ENCODE measurements around the gene CCDC34.

Gene CCDC34

DNA sequence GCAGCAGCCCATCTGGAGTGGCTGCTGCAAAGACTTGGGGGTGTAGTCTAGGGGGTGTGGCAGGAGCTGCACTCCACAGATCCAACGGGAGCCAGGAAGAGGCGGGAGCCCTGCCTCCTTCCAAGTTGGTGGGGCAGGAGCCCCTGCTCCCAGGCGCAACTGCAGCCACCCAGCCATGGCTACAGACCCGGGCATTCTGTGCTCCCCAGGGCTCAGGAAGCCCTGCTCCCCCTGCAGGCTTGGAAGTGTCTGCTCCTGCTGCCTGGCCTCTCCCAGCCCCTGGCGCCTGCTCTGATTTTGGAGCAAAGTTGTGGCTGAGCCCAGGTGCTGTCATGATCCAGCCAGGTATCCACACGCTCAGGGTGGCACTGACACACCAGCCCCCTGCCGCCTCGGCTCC lies 58.5 kb downstream of the CCDC34 start:
- no peak overlapping the region for H3K4me3 ChIP-seq (replicated peaks; ENCODE audit: low read depth, low read length)
- TF ChIP-seq, protein P1, sequence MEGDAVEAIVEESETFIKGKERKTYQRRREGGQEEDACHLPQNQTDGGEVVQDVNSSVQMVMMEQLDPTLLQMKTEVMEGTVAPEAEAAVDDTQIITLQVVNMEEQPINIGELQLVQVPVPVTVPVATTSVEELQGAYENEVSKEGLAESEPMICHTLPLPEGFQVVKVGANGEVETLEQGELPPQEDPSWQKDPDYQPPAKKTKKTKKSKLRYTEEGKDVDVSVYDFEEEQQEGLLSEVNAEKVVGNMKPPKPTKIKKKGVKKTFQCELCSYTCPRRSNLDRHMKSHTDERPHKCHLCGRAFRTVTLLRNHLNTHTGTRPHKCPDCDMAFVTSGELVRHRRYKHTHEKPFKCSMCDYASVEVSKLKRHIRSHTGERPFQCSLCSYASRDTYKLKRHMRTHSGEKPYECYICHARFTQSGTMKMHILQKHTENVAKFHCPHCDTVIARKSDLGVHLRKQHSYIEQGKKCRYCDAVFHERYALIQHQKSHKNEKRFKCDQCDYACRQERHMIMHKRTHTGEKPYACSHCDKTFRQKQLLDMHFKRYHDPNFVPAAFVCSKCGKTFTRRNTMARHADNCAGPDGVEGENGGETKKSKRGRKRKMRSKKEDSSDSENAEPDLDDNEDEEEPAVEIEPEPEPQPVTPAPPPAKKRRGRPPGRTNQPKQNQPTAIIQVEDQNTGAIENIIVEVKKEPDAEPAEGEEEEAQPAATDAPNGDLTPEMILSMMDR (IDR thresholded peaks at IDR 0.05; ENCODE audit: low read depth, low read length, missing control alignments) = peak; percentile 13
- no peak for DNase-seq (ENCODE audit: extremely low read depth, low read depth)

DNA sequence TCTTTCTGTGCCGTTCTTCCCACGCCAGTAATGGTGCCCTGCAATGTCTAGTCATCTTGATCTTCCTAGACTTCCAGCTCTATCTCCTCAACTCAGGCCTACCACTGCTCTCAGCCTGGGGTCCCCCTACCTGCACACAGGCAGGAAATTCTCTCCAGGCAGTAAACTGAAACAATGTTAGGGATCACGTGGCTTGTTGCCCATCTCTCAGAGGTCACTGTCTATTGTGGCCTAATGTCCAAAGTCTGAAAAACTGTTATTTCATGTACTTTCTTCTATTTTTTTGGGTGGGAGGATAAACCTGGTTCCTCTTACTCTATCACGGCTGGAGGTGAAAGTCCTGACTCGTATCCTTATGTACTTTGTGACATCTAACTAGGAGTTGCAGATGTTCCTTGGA lies 59.1 kb downstream of the CCDC34 start:
- no peak overlapping the region for H3K4me3 ChIP-seq (replicated peaks; ENCODE audit: low read depth, low read length)
- TF ChIP-seq, protein P1 (IDR thresholded peaks at IDR 0.05; ENCODE audit: low read depth, low read length, missing control alignments) = no peak
- DNase-seq (ENCODE audit: extremely low read depth, low read depth) = no peak

DNA sequence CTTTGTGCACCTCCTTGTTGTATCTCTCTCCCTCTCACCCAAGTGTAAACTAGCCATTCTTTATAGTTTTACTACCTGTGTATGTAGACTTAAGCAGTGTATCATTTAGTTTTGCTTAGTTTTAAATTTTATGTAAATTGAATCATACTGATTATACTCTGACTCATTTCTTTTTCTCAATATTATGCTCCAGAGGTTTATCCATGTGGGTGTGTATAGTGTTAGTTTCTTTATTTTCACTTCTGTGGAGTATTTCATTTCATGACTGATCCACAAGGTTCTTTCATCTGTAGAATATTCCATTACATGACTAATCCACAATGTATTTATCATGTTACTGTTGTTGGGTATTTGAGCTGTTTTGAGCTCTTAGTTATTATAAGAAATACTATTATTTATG lies 62.0 kb downstream of the CCDC34 start:
- no peak for DNase-seq (ENCODE audit: extremely low read depth, low read depth)
- TF ChIP-seq, protein P1 (IDR thresholded peaks at IDR 0.05; ENCODE audit: low read depth, low read length, missing control alignments) = no peak
- no peak overlapping the region for H3K4me3 ChIP-seq (replicated peaks; ENCODE audit: low read depth, low read length)

DNA sequence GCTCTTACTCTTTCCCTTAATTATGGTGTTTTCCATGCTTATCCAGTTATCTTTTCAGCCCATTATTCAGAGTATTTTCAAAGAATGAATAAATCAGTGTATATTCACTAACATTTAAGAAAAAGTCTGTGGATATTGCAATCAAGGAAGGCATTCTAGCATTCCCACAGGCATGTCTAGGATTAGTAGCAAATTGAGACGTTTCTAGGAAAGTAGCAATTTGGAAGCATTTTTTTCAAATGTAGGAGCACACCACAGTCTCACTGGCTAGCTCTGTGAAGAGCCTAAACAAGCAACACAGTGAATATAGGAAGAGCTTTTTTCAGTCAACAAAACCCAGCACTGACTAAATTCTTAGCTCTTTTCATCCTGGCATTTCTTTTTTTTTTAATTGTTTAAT lies 65.4 kb downstream of the CCDC34 start:
- DNase-seq (ENCODE audit: extremely low read depth, low read depth) = no peak
- no peak overlapping the region for H3K4me3 ChIP-seq (replicated peaks; ENCODE audit: low read depth, low read length)
- TF ChIP-seq, protein P1 (IDR thresholded peaks at IDR 0.05; ENCODE audit: low read depth, low read length, missing control alignments) = no peak

DNA sequence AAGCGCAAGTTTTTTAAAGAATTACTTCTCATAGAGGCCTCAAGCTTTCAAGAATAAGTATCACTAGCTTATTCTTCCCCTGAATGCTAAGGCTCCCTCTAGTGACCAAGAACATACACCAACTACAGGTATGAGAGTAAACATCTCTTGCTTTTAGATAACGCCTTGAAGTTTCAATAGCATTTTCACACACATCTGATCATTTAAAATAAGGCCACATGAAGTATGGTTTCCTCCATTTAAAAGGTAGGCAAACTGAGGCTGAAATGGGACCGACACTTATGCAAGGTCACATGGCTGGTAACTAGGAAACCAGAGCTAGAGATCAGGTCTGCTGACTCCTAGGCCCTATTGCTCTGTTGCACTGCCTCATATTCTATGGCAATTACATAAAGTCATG lies 66.5 kb downstream of the CCDC34 start:
- DNase-seq (ENCODE audit: extremely low read depth, low read depth) = no peak
- no peak overlapping the region for H3K4me3 ChIP-seq (replicated peaks; ENCODE audit: low read depth, low read length)
- TF ChIP-seq, protein P1 (IDR thresholded peaks at IDR 0.05; ENCODE audit: low read depth, low read length, missing control alignments) = peak; percentile 70

DNA sequence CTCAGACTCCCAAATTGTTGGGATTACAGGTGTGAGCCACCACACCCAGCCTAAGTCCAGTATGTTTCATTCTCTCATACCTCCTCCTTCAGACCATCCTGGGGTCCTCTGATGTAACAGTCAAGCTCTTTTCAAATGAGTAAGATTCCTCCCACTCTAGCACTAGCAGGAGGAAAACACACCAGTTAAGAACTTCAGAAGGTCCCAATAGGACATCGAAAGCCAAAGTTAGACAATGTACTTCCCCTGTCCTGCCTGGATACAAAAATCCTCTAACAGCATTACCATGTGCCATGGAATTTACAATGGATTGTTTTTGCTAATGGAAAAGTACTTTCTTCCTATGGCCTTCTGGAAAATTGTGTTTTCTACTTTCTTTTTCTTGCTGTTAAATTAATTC lies 67.1 kb downstream of the CCDC34 start:
- TF ChIP-seq, protein P1 (IDR thresholded peaks at IDR 0.05; ENCODE audit: low read depth, low read length, missing control alignments) = no peak
- H3K4me3 ChIP-seq (replicated peaks; ENCODE audit: low read depth, low read length) = no peak overlapping the region
- no peak for DNase-seq (ENCODE audit: extremely low read depth, low read depth)

DNA sequence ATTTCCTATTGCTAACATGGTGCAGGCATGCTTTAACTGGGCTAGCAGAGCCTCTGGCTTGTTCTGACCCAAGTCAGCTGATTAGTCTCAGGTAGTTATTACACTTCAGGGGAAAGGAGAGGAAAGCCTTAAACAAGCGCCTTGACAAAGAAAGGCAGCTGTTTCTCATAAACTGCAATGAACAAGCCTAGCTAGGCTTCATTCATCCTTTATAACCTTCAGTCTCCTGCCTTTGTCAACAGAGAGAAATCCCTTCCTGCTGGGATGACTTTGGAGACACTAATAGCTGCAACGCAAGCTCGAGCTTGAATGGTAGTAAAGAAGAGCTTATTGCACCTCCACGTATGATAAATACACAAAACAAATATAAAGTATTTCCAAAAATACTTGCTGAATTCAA lies 68.4 kb downstream of the CCDC34 start:
- TF ChIP-seq, protein P1 (IDR thresholded peaks at IDR 0.05; ENCODE audit: low read depth, low read length, missing control alignments) = no peak
- DNase-seq (ENCODE audit: extremely low read depth, low read depth) = no peak
- H3K4me3 ChIP-seq (replicated peaks; ENCODE audit: low read depth, low read length) = no peak overlapping the region
